T-helper 1 cell treated with Interleukin-12 subunit alpha and Interleukin-12 subunit beta and Interleukin-4 antibody, amounts not matched to agents 30 μg/mL and 1 μg/mL, for 36 hours (primary cell): ENCODE results near the gene GYG2.
"Not testable (repeated sequence)": the region's sequence is repeated elsewhere in the genome, so short reads cannot be mapped to it uniquely, and the experiment has no call there.

Experiments
- H3K27ac Mint-ChIP-seq: one replicate; pipeline ENCODE4 v1.8.0; 2021; ENCODE audit warnings: mild to moderate bottlenecking, mixed read lengths
- H3K27me3 Mint-ChIP-seq: one replicate; pipeline ENCODE4 v1.8.0; 2021; ENCODE audit warnings: low read depth, mixed read lengths
- H3K36me3 Mint-ChIP-seq: one replicate; pipeline ENCODE4 v1.8.0; 2021; ENCODE audit warnings: low read depth, mixed read lengths
- H3K4me1 Mint-ChIP-seq: one replicate; pipeline ENCODE4 v1.8.0; 2021; ENCODE audit warnings: low read depth, mixed read lengths
- H3K4me3 Mint-ChIP-seq: one replicate; pipeline ENCODE4 v1.8.0; 2021; ENCODE audit warnings: mild to moderate bottlenecking, moderate library complexity, mixed read lengths
- H3K9me3 Mint-ChIP-seq: one replicate; pipeline ENCODE4 v1.8.0; 2021; ENCODE audit warnings: mixed read lengths

The GYG2 gene

DNA sequence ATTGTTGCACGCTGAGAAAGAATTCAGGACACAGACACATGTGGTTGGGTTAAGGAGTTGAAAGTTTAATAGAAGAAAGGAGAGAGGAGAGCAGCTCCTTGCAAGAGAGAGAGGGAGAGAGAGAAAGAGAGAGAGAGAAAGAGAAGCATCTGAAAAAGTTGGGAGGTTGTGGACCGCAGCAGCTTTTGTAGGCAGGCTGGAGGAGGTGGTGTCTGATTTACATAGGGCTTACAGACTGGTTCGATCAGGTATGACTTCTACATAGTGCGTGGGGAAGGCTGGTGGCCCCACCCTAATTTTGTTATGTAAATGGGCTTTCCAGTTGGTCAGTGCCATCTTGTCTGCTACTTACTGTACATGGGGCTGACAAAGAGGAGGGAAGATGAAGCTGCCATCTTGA, 27.5 kb upstream of the GYG2 start:
- H3K36me3 Mint-ChIP-seq = no peaks in the 10 kb centered on the region
- H3K4me1 Mint-ChIP-seq = no peaks in the 10 kb centered on the region
- no peaks in the 10 kb centered on the region for H3K9me3 Mint-ChIP-seq
- no peaks in the 10 kb centered on the region for H3K27me3 Mint-ChIP-seq
- no peak overlapping the region for H3K27ac Mint-ChIP-seq
- H3K4me3 Mint-ChIP-seq = no peak overlapping the region

DNA sequence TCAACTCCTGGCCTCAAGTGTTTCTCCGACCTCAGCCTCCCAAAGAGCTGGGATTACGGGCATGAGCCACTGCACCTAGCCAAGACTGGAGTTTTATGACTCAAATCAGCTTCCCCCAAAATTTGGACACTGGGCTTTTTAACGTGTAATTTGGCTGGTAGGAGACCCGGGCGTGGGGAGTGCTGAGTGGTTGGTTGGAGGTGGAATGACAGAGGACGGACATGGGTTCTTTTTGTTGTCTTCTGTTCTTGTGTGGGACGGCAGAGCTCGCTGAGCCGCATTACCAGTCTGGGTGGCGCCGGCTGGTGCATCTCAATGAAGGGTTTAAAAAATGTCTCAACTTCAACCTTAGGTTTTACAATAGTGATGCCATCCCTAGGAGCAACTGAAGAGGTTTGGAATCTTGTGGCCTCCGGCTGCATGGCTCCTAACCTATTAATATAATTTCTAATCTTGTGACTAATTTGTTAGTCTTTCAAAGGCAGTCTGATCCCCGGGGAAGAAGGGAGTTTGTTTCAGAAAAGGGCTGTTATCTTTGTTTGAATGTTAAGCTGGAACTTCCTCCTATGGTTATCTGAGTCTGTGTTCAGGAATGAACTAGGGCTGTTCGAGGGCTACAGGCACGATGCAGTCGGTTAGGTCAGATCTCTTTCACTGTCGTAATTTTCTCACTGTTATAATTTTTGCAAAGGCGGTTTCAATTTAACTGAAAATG, 26.2 kb upstream of the GYG2 start:
- not testable (repeated sequence) for H3K4me3 Mint-ChIP-seq, H3K27ac Mint-ChIP-seq, H3K4me1 Mint-ChIP-seq, H3K27me3 Mint-ChIP-seq, H3K9me3 Mint-ChIP-seq, H3K36me3 Mint-ChIP-seq

DNA sequence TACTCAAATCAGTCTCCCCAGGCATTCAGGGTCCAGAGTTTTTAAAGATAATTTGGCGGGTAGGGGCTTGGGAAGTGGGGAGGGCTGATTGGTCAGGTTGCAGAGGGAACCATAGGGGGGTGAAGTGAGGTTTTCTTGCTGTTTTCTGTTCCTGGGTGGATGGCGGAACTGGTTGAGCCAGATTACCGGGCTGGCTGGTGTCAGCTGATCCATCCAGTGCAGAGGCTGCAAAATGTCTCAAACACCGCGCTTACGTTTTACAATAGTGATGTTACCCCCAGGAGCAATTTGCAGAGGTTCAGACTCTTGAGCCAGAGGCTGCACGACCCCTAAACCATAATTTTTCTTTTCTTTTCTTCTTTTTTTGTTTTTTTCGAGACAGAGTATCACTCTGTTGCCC, 25.2 kb upstream of the GYG2 start:
- not testable (repeated sequence) for H3K9me3 Mint-ChIP-seq, H3K4me1 Mint-ChIP-seq, H3K36me3 Mint-ChIP-seq, H3K27me3 Mint-ChIP-seq, H3K27ac Mint-ChIP-seq, H3K4me3 Mint-ChIP-seq

DNA sequence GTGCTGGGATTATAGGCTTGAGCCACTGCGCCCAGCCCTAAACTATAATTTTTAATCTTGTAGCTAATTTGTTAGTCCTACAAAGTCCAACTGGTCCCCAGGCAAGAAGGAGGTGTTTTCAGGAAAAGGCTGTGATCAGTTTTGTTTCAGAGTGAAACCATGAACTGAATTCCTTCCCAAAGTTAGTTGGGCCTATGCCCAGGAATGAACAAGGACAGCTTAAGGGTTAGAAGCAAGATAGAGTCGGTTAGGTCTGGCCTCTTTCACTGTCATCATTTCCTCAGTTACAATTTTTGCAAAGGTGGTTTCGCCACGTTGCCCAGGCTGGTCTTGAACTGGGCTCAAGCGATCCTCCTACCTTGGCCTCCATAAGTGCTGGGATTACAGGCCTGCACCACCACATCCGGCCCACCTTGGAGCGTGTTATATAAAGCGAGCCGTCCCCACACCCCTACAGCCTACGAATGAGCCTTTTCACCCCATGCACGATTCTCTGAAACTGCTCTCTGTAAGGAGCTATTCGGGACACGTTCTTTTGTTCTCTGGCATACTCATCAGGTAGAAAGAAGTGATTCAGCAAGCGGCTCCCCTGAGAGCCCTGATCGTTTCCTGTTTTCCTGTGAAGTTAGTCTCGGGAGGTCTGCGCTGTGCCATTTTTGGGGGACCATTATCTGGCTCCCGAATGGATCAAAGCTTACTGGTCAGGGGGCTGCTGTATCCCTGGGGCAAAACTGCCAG, 24.5 kb upstream of the GYG2 start:
- H3K4me3 Mint-ChIP-seq, H3K27me3 Mint-ChIP-seq, H3K4me1 Mint-ChIP-seq, H3K27ac Mint-ChIP-seq, H3K36me3 Mint-ChIP-seq, H3K9me3 Mint-ChIP-seq: not testable (repeated sequence)

DNA sequence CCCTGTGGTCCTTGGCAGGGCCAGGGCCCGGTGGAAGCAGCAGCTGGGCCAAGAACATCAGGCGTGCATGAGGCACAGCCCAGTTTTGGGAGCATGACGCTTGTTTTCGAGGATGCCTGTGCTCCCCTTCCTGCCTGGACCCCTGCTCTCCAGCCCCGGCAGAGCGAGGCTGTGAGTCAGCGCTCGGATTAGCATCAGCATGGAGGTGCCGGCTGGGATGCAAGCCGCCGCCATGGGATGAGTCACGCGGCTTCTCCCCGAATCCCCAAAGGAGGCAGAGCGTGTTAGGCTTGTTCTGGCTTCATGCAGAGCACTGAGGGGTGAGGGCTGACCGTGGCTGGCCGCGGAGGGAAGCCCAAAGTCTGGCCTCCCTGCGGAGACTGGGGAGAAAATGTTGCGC, 23.9 kb upstream of the GYG2 start:
- not testable (repeated sequence) for H3K27me3 Mint-ChIP-seq, H3K27ac Mint-ChIP-seq, H3K4me3 Mint-ChIP-seq, H3K9me3 Mint-ChIP-seq, H3K36me3 Mint-ChIP-seq, H3K4me1 Mint-ChIP-seq

DNA sequence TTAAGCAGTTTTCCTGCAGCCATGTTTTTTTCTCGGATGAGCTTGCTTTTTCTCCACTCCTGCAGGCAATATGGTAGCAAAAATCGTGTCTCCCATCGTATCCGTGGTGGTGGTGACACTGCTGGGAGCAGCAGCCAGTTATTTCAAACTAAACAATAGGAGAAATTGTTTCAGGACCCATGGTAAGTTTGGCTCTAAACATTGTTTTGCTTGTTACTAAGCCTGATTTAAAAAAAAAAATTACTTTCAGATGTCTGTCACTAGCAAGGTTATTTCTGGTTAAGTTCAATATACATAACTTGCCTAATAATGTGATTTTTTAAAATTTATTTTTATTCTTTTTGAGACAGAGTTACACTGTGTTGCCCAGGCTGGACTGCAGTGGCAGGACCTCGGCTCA, 17.5 kb upstream of the GYG2 start:
- Mint-ChIP-seq H3K9me3 (no peaks in the 10 kb centered on the region), H3K36me3 (no peaks in the 10 kb centered on the region), H3K4me3 (no peak overlapping the region), H3K4me1 (no peaks in the 10 kb centered on the region), H3K27me3 (peaks cover 12% of the 10 kb centered on the region), H3K27ac (no peak overlapping the region)

DNA sequence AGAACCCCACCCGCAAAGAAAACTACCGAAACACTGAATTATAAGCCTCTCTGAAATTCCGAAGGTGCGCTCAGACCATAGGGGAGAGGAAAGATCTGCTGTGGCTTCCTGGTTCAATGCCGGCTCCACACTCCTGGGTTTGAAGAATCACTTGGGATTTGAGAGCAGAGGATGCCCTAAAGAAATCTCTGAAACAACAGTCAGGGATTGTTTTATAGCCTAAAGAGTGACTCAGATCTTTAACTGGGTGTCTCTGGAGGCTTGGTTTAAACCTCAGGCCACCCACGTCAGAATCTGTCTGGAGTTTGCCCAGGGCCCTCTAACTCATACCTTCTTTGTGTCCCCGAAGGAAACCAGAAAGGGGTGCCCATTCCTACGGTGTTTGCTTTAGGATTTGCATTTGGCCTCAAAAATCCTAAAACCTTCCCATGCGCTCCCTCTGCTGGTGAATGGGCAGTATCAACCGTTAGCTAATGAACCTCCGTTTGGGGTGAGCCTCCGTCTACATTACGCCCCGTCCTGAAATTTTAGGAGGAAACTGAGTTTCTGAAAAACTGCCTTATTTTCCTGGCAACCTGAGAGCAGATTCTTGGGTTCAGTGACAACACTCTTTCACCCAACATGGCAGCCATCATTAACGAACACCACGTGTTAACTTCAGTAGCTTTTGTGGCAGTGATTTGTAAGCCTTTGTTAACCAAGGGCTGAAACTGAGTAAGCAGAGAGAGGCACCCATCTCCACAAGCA, 16.4 kb upstream of the GYG2 start:
- not testable (repeated sequence) for H3K4me3 Mint-ChIP-seq, H3K27ac Mint-ChIP-seq, H3K4me1 Mint-ChIP-seq, H3K9me3 Mint-ChIP-seq, H3K36me3 Mint-ChIP-seq
- H3K27me3 Mint-ChIP-seq = peaks cover 12% of the 10 kb centered on the region

DNA sequence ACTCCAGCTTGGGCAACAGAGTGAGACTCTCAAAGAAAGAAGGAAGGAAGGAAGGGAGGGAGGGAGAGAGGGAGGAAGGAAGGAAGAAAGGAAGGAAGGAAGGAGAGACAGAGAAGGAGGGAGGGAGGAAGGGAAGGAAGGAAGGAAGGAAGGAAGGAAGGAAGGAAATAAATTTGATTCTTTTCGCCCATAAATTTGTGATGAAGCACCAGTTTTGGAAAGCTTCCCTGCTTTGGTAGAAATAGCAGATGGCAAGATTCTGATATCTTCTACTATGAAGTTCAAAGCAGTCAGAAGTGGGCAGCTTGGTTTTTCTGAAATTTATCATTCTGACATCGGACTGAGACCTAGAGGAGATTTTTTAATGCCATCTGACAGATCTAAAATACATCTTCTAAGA, 11.7 kb upstream of the GYG2 start:
- Mint-ChIP-seq H3K27ac (no peak overlapping the region), H3K9me3 (no peaks in the 10 kb centered on the region), H3K4me1 (peaks cover 5% of the 10 kb centered on the region), H3K4me3 (no peak overlapping the region), H3K36me3 (no peaks in the 10 kb centered on the region), H3K27me3 (peaks cover 12% of the 10 kb centered on the region)

DNA sequence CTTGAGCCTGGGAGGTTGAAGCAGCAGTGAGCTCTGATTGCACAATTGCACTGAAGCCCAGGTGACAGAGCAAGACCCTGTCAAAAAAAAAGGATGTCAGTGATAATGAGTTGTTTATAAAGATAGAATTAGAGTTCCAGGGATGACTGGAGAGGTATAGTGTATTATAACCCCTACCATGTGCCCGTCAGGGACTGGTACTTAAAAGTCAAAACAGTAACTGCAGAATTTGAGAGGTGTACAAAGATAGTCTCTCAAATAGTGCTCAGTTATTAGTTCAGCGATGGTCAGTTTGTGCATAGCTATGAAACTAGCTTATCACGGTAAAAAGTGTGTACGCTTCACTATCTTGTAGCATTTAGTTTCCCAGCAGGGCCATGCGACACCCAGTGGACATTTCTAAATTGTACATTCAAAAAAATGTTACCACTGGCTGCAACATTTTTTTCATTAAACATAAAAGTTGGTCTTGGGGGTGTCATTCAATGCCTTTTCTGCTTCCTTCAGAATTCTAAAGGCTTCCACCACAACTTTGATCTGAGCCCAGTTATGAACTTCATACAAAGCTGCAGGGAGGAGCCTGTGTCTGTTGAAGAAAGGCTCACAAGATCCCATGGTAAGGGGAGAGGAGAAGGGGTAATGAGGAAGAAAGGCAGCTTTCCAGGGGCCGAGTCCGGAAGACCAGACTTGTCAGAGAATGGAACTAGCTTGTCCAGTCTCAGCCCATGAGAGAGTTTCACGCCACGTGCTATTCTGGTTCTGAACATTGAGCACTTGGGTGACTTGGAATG, 9.2 kb upstream of the GYG2 start:
- Mint-ChIP-seq H3K27me3 (peaks cover 7% of the 10 kb centered on the region), H3K36me3 (no peaks in the 10 kb centered on the region), H3K27ac (no peak overlapping the region), H3K9me3 (no peaks in the 10 kb centered on the region), H3K4me3 (no peak overlapping the region), H3K4me1 (peaks cover 5% of the 10 kb centered on the region)

DNA sequence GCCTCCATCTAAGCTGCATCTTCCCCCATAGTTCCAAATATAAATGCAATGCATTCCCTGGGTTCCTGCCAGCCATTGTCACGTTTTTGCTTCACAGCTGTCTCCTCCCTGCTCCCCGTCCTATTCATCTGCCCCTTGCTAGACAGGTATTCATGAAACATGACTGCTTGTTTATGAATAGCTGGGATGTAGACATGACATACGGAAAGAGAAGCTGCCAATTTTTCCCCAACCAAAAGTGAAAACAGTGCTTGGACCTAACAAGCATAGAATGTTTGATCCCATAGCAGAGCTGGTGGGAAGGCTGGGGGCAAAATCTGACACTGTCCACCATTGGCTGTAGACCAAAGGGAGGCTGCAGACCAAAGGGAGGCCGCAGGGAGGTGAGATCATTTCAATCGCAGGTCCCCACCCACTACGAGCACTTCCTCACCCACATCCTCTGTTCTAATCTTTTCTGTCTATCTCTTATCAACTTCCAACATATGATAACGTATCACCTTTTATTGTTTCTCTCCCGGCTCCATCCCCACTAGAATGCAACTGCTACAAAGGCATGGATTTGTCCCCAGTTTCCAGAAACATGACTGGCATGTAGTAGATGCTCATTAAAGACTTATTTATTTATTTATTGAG, 8.5 kb upstream of the GYG2 start:
- Mint-ChIP-seq H3K9me3 (no peaks in the 10 kb centered on the region), H3K4me3 (no peak overlapping the region), H3K4me1 (peaks cover 5% of the 10 kb centered on the region), H3K36me3 (no peaks in the 10 kb centered on the region), H3K27ac (no peak overlapping the region), H3K27me3 (no peaks in the 10 kb centered on the region)

DNA sequence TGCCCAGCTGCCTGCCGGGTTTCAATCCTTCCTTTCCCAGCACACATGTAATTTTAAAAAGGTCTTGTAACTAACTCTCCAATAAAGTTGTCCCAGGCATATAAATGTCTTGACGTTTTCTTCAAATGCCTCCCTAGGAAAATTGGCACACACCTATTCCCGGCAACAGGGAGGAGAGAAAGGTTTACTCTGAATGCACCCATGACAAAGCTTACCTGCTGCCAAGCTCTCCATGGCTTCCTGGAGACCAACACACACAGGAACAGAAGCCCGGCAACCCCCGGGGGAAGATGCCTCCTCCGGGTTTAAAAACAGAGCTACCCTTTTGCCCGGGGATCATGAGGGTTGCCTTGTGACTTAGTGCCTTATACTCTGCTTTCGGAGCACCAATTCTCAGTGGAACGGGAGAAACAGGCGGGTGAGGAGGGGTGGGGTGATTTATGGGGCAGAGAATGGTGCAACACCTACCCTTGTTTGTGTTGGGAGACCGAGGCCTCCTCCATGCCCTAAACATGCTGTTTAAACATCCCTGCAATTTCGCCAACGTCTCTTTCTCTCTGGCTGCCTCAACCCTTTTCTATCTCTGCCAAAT, 4.8 kb upstream of the GYG2 start:
- Mint-ChIP-seq H3K4me1 (peaks cover 5% of the 10 kb centered on the region), H3K27me3 (no peaks in the 10 kb centered on the region), H3K9me3 (no peaks in the 10 kb centered on the region), H3K27ac (no peak overlapping the region), H3K36me3 (no peaks in the 10 kb centered on the region), H3K4me3 (no peak overlapping the region)

DNA sequence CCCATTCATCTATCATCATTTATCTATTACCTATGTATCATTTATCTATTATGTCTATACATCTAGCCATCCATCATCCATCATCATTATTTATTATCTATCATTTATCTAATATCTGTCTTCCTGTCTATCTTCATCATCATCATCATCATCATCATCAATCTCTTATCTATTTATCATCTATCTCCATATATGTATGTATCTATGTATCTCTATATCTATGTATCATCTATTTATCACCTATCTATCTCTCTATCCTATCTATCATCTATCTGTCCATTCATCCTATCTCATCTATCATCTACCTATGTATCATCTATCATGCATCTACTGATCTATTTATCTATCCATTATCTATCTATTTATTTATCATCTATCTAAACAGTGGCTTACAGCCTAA, 3.8 kb upstream of the GYG2 start:
- Mint-ChIP-seq H3K36me3 (no peaks in the 10 kb centered on the region), H3K27ac (no peak overlapping the region), H3K4me3 (no peak overlapping the region), H3K27me3 (no peaks in the 10 kb centered on the region), H3K9me3 (no peaks in the 10 kb centered on the region), H3K4me1 (peaks cover 5% of the 10 kb centered on the region)

DNA sequence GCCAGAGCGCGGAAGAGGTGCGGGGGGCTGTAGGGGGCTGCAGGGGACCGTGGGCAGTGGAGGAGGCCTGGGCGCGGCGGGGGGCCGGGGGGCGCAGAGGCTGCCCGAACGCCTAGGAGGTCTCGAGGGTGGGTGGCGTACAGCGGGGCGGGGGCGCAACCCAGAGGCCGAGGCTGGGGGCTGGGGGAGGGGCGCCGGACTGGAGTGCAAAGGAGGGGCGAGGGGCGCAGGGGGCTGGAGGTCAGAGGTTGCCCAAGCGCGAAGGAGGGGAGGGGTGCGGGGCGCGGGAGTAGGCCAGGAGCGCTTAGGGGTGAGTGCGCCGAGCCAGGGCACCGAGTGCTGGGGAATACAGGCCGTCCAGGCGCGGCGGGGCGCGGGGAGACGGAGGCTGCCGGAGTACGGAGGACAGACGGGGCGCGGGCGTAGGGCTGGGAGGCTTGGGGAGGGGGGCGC, 255 bp downstream of the GYG2 start:
- no peak overlapping the region for H3K4me3 Mint-ChIP-seq
- no peaks in the 10 kb centered on the region for H3K36me3 Mint-ChIP-seq
- no peaks in the 10 kb centered on the region for H3K4me1 Mint-ChIP-seq
- H3K9me3 Mint-ChIP-seq = no peaks in the 10 kb centered on the region
- no peak overlapping the region for H3K27ac Mint-ChIP-seq
- H3K27me3 Mint-ChIP-seq = peaks cover 3% of the 10 kb centered on the region
